CD1c-positive myeloid dendritic cell (primary cell): Measurements from ENCODE around the gene PPIL6.

Source experiments
- DNase-seq: peaks from one replicate; pipeline ENCODE4 v3.0.0-alpha.2; 2016; ENCODE audit errors: extremely low spot score

The PPIL6 gene

DNA sequence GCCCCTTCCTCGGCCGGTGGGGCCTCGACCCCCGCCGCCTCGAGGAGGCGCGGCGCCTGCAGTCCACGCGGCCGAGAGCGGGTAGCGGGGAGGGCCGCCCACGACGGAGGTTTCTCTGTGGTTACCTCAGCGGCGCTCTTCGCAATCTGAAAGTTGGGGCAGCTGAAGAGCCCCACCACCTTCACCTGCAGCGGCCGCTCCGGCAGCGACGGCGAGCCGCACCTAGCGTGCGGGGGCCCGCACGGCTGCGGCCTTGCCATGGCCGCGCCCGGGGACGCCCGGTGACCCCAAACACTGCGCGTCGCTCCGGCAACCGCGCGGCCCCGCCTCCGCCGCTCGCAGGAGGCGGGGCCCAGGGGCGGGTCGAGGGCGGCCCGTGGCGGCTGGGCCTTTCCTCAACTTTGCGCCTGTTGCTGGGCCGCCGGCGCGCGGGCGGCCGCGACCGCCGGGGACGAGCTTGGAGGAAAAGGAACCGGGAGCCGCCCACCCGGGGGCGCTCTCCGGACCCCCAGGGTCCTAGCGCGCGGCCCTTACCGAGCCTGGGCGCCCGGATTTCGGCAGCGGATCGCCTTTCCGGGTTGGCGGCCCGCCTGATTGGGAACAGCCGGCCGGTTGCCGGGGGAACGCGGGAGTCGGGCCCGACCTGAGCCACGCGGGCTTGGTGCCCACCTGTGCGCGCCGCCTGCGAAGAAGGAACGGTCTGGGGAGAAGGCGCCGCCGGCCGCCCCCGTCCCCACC is at the start of gene PPIL6, which contains the start of gene SMPD2:
PPIL6 (minus strand) TSS at position 298 of the 738 bp plus-strand sequence; CDS start at position 260, 38 bp downstream.
SMPD2 (plus strand) TSS at position 394 of the 738 bp plus-strand sequence. CDS start 398 bp downstream, outside the sequence.
- DNase-seq = peak; percentile 95

DNA sequence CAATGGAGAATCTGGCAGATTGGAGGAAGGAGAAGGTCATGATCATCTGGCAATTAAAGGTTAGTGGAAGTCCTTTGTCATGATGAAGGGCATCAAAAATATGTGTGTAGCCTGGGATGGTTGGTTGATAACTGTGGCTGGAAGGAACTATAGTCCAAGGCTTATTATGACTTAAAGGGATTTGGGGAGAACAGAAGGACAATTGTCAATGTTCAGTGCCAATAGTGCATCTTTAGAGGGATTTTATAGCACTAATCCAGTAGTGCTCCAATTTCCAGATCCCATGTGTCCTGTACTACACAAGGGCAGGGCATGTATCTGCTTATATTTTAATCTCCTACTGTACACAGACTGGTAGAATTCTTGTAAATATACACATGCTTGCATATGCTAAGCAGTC is 47.6 kb upstream of the PPIL6 start:
- DNase-seq = no peak

DNA sequence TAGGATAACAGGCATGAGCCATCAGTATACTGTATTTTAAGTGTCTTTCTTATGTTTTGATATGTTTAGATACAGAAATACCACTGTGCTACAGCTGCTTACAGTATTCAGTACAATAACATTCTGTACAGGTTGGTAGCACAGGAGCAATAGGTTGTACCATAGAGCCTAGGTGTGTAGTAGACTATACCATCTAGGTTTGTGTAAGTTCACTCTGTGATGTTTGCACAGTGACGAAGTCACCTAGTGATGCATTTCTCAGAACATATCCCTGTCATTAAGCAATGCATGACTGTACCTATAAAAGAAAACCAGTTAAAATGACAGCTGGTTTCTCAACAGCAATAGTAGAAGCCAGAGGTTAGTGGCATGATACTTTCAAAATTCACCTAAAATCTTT is 45.6 kb upstream of the PPIL6 start:
- no peak for DNase-seq

GRCh38 chr6:109485266-109485935 is 45.0 kb upstream of the PPIL6 start:
- no peak for DNase-seq

- no peak for DNase-seq
These were observed 43.7 kb upstream of the PPIL6 start for GRCh38 chr6:109484122-109484521.

- DNase-seq = no peak
These were observed 43.3 kb upstream of the PPIL6 start for GRCh38 chr6:109483735-109484057.

DNA sequence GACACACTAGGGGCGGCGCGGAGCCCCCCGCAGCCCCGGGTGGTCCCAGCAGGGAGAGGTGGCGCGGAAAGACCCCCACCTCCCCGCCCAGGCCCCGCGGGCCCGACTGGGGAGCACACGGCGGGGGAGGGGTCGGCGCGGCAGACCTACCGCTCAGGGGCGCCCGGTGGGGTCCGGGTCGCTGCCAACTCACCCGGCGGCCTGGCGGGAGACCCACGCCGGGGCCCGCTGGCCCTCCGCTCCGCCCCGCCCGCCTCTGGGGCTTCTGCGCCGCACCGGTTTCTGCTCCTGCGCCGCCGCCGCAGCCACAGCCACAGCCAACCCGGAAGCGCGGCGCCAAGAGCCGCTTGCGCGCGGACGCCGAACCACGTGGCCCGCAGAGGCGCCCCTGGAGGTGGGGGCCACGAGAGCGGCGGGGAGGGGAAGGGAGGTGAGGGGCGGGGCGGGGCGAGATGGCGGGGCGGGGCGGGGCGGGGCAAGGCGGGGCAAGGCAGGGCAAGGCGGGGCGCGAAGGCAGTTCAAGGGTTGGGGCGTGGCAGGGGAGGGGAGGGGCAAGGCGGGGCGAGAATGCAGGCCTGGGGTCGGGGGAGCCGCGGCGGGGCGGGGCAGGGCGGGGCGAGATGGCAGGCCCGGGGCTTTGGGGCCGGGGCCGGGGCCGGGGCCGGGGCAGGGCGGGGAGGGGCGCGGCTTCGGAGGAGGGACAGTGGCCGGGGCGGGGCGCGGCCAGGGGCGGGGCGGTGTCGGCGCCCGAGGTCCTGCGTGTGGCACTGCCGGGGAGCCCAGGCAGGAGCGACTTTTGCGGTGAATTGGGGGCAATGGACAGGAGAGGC is 42.7 kb upstream of the PPIL6 start, which contains the start of gene ZBTB24:
ZBTB24 (minus strand) TSS at position 315 of the 830 bp plus-strand sequence. CDS start 1,193 bp downstream, outside the sequence.
- DNase-seq = peak; percentile 96

DNA sequence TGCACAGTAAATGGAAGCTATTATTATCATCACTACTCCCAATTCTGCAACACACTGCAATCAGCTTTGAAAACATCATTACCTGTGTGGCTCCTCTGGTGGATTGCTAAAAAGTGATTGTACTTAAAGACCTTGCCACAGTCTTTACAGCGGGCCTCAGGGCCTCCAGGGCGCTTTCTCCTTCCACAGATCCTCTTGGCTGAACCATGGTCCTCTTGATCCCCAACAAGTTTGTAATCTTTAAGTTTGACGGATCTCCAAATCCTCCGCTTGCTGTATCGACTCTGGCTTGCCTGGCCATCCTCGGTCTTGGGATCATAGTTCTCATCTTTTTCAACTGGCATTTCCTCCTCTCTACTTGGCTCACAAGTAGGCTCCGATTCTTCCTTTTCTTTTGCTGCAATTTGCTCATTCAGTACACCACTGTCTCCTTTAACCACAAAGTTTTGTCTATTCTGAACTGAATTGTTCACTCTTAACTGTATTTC is 40.6 kb upstream of the PPIL6 start:
- no peak for DNase-seq

GRCh38 chr6:109478841-109479624 is 38.6 kb upstream of the PPIL6 start:
- no peak for DNase-seq

- DNase-seq = no peak
These were observed 37.9 kb upstream of the PPIL6 start for GRCh38 chr6:109478222-109478805.

DNA sequence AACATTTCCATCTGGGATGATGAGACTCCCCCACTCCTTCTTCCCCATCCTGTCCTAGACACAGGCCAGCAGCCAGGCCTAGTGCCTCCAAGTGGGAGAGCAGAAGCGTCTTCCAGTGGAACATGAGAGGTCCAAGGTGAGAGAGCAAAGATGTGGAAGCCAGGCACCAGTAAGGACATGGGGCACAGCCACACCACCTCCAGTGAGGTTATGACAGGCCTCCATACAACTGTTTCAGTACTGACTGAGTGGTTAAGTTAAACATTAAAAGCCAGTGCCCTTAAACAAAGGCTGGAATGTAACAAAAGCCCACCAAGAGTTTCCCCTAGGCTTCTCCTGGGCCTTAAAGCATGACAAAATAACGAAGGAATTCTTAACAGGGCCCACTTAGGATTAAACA is 37.3 kb upstream of the PPIL6 start:
- DNase-seq = no peak

GRCh38 chr6:109477184-109477583 is 36.8 kb upstream of the PPIL6 start:
- DNase-seq = no peak

DNA sequence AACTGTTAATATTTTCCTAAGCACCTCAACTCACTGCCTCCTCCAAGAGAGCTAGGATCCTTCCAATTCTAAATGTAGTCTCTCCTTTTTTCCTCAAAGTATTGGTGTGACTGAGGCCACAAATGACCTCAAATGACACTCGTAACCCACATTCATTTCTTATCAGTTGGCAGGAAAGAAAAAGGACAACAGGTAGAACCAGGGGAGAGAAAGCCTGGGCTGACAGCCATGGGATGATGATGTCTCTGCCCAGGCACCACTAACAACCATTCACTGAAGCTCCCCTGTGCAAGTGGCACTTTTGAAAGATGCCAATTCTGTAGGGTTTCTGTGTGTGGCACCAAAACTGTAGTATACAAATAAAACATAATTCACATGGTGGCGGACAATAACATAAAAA is 35.2 kb upstream of the PPIL6 start:
- DNase-seq = no peak

- no peak for DNase-seq
These were observed 34.6 kb upstream of the PPIL6 start for GRCh38 chr6:109474995-109475394.

- DNase-seq = no peak
These were observed 32.7 kb upstream of the PPIL6 start for GRCh38 chr6:109473120-109473519.

DNA sequence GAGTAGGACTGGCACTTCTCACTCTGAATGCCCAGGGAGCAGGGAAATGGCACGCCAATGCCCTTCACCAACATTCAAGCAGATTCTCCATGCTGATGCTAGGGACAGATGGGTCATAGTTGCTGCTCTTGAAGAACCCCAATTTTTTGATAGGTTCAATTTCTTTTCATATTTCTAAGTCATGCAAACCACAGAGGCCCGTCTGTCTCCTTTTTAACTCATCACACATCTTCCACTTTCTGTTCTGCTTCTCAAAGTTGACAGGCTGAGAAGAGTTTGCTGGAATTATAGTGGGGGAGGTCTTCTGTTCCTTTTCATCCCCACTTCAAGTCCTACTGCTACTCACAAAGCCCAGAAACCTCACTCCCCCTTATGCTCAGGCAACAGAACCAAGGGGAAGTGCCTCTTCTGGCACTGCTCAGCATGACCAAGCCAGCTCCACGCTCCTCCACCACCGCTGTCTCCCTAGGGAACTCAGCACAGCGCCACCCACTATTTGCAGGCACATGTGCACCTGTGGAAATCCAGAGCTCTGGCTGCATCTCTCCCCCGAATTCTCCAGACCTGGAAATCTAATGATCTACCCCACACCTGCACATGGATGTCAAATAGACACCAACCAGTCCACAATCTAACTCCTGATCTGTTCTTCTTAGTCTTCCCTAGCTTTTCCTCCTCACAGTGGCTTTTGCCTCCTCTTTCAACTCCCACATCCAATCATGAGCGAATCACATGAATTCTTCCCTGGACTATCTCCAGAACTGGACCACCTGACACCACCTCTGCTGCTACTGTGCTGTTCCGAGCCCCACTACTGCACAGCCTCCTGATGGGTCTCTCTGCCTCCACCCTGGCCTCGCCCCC is 31.9 kb upstream of the PPIL6 start:
- DNase-seq = no peak

DNA sequence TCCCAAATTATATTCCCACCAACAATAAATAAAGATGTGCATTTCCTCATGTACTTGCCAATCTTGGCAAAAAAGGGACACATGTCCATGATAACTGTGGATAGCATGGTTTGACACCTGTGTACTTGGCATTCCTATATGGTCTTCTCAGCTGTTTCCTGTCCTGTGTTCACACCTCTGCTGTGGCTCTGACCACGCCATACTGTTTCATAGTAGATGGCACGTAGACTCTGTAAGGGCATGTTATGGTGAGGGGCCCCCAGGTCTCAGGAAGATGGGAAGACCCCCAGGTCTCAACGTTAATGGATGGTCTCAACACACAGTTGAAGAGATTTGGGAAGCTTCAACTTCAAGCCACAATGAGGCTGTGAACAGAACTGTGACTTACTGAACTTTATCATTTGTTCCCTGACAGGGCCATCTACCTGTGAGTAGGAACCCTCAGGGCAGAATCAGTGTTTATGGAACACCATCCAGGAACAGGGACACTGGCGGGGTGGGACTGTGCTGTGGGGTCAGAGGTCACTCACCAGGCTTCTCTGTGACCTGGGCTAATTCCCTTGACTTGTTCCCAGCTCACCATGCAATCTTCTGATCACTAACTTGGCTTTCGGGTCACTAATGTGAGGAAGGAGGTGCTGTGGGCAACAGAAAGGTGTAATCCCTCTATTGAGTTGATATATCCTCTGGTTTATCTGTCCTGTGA is 30.8 kb upstream of the PPIL6 start:
- no peak for DNase-seq

DNA sequence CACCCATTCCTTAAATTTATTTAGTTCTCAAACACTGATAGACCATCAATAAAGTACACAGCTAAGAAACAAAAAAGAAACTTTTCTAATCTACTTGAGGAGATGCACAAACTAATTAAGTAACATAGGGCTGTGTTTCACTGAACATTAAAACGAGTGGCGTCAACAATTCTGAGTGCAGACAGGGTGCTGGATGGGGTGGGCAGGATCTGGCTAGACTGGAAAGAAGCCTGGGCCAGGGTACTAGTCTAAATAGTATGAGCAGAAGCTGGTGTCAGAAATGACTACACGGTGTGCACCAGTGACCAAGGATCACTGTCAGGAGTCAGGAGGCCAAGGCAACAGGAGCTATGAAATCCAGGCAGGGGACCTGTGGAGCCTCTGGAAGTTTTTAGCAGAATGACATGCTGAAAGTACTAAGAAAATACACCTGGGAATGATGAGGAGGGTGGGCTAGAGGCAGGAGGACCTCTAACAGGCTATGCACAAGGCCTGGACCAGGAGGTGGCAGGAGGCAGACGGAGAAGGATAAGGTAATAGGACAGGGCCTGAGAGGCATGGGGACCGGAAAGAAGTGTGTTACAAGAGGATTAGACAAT is 29.3 kb upstream of the PPIL6 start:
- no peak for DNase-seq

GRCh38 chr6:109467696-109468095 is 27.3 kb upstream of the PPIL6 start:
- no peak for DNase-seq
